ENCODE measurements around the gene NUDT1.

DNA sequence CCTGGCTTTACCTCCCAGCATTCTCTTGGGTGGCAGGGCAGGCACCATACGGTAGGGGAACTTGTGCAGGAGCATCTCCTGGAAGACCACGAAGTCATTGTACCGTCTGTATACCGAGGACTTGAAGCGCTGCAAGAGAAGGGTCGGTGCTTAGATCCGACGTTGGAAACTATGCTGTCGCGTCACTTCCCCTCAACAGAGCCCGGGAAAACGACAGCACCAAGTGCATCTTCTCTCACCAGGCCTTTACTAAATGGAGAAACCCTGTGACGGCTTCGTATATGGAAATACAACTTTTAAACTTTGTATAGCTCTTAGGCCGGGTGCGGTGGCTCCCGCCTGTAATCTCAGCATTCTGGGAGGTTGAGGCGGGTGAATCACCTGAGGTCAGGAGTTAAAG lies 33.1 kb downstream of the NUDT1 start:
- TF ChIP-seq EZH2 (IDR thresholded peaks at IDR 0.05; ENCODE audit: insufficient read depth, poor library complexity, severe bottlenecking), result no peak
- TF ChIP-seq EZH2phosphoT487 (IDR thresholded peaks at IDR 0.05; ENCODE audit: insufficient read depth, low read depth), result no peak
